IgD-negative memory B cell (primary cell): Measurements from ENCODE around the gene ISCA1. TPM values are rescaled to one million over a fixed set of nuclear protein-coding genes. Genes with fewer than 3 reads are reported as not detected.

Experiments used
- H3K27ac Mint-ChIP-seq, 3 donors: one replicate each; pipeline ENCODE4 v1.8.0; 2020 to 2022; ENCODE audit warnings: mild to moderate bottlenecking in 3 of 3, mixed read lengths in 3 of 3, moderate library complexity in 1 of 3
- H3K27me3 Mint-ChIP-seq: one replicate; pipeline ENCODE4 v1.8.0; 2021; ENCODE audit warnings: mixed read lengths
- H3K36me3 Mint-ChIP-seq: one replicate; pipeline ENCODE4 v1.8.0; 2020; ENCODE audit warnings: mild to moderate bottlenecking, mixed read lengths
- H3K4me1 Mint-ChIP-seq, 3 donors: one replicate each; pipeline ENCODE4 v1.8.0; 2020 to 2022; ENCODE audit warnings: mixed read lengths in 3 of 3, mild to moderate bottlenecking in 1 of 3
- H3K4me3 Mint-ChIP-seq, 4 donors: one replicate each; pipeline ENCODE4 v1.8.0; 2020 to 2022; ENCODE audit warnings: mild to moderate bottlenecking in 4 of 4, mixed read lengths in 4 of 4, moderate library complexity in 3 of 4
- H3K9me3 Mint-ChIP-seq, 3 donors: one replicate each; pipeline ENCODE4 v1.8.0; 2020 to 2021; ENCODE audit warnings: mixed read lengths in 3 of 3, mild to moderate bottlenecking in 1 of 3
- polyA plus RNA-seq: library from polyadenylated mRNA; unstranded; fragments of 300-500 nt; fragmentation: Illumina TruSeq; gene quantifications from one replicate; pipeline ENCODE4 v1.2.3, GENCODE V29; 2021

Gene ISCA1
- polyA plus RNA-seq, 1 donor from 2014 or later: 27.5 TPM

DNA sequence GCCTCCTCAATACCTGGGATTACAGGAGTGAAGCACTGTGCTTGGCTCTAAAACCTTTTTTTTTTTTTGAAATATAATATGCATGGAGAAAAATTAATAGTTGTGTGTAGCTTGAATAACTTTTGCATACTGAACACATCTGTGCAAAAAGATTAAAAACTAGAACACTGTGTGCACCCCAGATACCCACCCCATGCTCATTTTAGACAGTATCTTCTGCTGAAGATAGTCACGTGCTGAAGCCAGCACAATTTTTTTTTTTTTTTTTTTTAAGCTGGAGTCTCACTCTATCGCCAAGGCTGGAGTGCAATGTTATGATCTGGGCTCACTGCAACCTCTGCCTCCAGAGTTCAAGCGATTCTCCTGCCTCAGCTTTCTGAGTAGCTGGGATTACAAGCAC is 62.7 kb downstream of the ISCA1 start:
- Mint-ChIP-seq H3K9me3 (no peaks in the 10 kb centered on the region), H3K4me1 (peaks cover 0 to 2% (median 0%) of the 10 kb centered on the region in 3 donors), H3K27me3 (no peaks in the 10 kb centered on the region), H3K36me3 (no peaks in the 10 kb centered on the region), H3K27ac (no peak overlapping the region), H3K4me3 (no peak overlapping the region)

DNA sequence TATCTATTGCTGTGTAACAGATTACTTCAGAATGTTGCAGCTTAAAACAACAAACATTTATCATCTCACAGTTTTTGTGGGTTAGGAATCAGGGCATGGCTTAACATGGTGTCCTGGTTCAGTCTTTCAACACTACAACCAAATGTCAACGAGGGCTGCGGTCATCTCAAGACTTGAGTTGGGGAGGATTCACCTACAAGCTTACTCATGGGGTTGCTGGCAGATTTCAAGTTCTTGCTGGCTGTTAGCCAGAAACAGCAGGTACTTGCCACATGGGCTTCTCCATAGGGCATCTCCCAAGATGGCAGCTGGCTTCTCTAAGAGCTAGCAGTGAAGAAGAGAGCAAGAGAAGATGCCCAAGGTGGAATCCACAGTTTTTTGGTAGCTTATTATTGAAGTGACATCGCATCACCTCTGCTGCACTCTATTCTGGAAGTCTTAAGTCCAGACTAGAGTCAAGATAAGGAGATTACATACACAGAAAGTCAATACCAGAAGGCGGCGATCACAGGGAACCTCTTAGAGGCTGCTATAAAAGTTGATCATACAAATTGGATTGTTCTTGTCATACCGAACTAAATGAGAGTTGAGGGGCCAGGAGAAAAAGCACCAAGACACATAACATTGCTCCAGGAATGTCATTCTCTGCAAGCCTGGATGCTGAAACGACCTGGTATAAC is 65.1 kb downstream of the ISCA1 start:
- no peaks in the 10 kb centered on the region for H3K9me3 Mint-ChIP-seq
- H3K27me3 Mint-ChIP-seq: no peaks in the 10 kb centered on the region
- no peak overlapping the region for H3K27ac Mint-ChIP-seq
- H3K36me3 Mint-ChIP-seq: no peaks in the 10 kb centered on the region
- H3K4me3 Mint-ChIP-seq: no peak overlapping the region
- H3K4me1 Mint-ChIP-seq: no peaks in the 10 kb centered on the region

Other genes starting within 250 kb of the ISCA1 start
- gene GOLM1, start 183.0 kb downstream of the ISCA1 start, polyA plus RNA-seq: 1.5 TPM
- gene C9orf153, start 22.9 kb downstream of the ISCA1 start, polyA plus RNA-seq: 0.14 TPM
- 26.2 TPM for gene TUT7, start 71.9 kb upstream of the ISCA1 start, polyA plus RNA-seq